Osteocyte (in vitro differentiated cells): Measurements from ENCODE around the gene GRID1. TPM values are rescaled to one million over a fixed set of nuclear protein-coding genes. Genes with fewer than 3 reads are reported as not detected.

ENCODE experiments used
- DNase-seq: peaks from one replicate; pipeline ENCODE4 v3.0.0; 2021; ENCODE audit warnings: mixed read lengths; ENCODE audit not compliant: unreplicated experiment; ENCODE audit errors: extremely low spot score
- H3K27ac Mint-ChIP-seq: one replicate; pipeline ENCODE4 v1.8.0; 2021; ENCODE audit warnings: mild to moderate bottlenecking, mixed read lengths; ENCODE audit not compliant: unreplicated experiment
- H3K27me3 Mint-ChIP-seq: one replicate; pipeline ENCODE4 v1.8.0; 2021; ENCODE audit warnings: mixed read lengths; ENCODE audit not compliant: unreplicated experiment
- H3K36me3 Mint-ChIP-seq: one replicate; pipeline ENCODE4 v1.8.0; 2021; ENCODE audit warnings: mixed read lengths; ENCODE audit not compliant: unreplicated experiment
- H3K4me1 Mint-ChIP-seq: one replicate; pipeline ENCODE4 v1.8.0; 2021; ENCODE audit warnings: mixed read lengths; ENCODE audit not compliant: unreplicated experiment
- H3K4me3 Mint-ChIP-seq: one replicate; pipeline ENCODE4 v1.8.0; 2021; ENCODE audit warnings: mild to moderate bottlenecking, moderate library complexity, mixed read lengths; ENCODE audit not compliant: unreplicated experiment
- H3K9me3 Mint-ChIP-seq: one replicate; pipeline ENCODE4 v1.8.0; 2021; ENCODE audit warnings: mixed read lengths; ENCODE audit not compliant: unreplicated experiment
- CTCF ChIP-seq: fragments of 200-600 bp; sonication (generic); IDR thresholded peaks from 2 replicates; pipeline ENCODE4 v1.5.0; 2021; ENCODE audit warnings: antibody characterized with exemption, mild to moderate bottlenecking, moderate library complexity
- total RNA-seq: library from RNA; stranded (reverse); gene quantifications from 2 replicates; pipeline ENCODE4 v1.2.1, GENCODE V29; 2021

GRID1 gene
- total RNA-seq, 1 donor from 2014 or later, result 0.11 TPM

- no peaks in the 10 kb centered on the region for H3K4me1 Mint-ChIP-seq
- H3K9me3 Mint-ChIP-seq, result peaks cover 5% of the 10 kb centered on the region
- no peak for TF ChIP-seq CTCF
- no peak overlapping the region for H3K27ac Mint-ChIP-seq
- H3K36me3 Mint-ChIP-seq, result no peaks in the 10 kb centered on the region
- H3K27me3 Mint-ChIP-seq, result no peaks in the 10 kb centered on the region
- H3K4me3 Mint-ChIP-seq, result no peak overlapping the region
- no peak for DNase-seq
Measured at GRCh38 chr10:86001521-86001920, 365.1 kb downstream of the GRID1 start.

GRCh38 chr10:85997544-85997943 is 369.1 kb downstream of the GRID1 start:
- no peak for TF ChIP-seq CTCF
- H3K27me3 Mint-ChIP-seq, result no peaks in the 10 kb centered on the region
- H3K27ac Mint-ChIP-seq, result no peak overlapping the region
- no peak for DNase-seq
- H3K9me3 Mint-ChIP-seq, result peaks cover 5% of the 10 kb centered on the region
- H3K36me3 Mint-ChIP-seq, result no peaks in the 10 kb centered on the region
- H3K4me3 Mint-ChIP-seq, result no peak overlapping the region
- no peaks in the 10 kb centered on the region for H3K4me1 Mint-ChIP-seq

DNA sequence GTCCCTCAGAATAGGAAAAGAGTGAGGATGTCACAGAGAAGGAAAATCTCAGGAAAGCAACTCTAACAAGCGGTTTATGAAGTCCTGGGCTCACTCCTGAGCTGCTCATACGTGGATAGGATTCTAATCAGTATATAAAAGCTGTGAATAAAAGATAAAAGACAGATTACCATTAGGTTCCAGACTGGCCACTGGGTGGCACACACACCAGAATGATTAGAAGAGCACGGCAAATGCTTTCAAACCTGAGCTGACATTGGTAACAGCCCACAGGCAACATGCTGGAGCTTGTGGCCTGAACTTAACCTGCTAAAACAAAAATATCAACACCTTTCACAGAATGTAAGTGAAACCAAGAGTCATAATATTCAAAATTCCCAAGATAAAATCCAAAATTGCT is 370.8 kb downstream of the GRID1 start:
- Mint-ChIP-seq H3K27me3 (no peaks in the 10 kb centered on the region), H3K27ac (no peak overlapping the region), H3K36me3 (no peaks in the 10 kb centered on the region), H3K9me3 (peaks cover 5% of the 10 kb centered on the region), H3K4me1 (no peaks in the 10 kb centered on the region), H3K4me3 (no peak overlapping the region)
- DNase-seq, result peak; percentile 21
- TF ChIP-seq CTCF, result peak; percentile 45

GRCh38 chr10:85993840-85994507 is 372.6 kb downstream of the GRID1 start:
- TF ChIP-seq CTCF, result no peak
- H3K27ac Mint-ChIP-seq, result no peak overlapping the region
- H3K36me3 Mint-ChIP-seq, result no peaks in the 10 kb centered on the region
- H3K9me3 Mint-ChIP-seq, result peaks cover 5% of the 10 kb centered on the region
- no peak for DNase-seq
- H3K27me3 Mint-ChIP-seq, result no peaks in the 10 kb centered on the region
- no peaks in the 10 kb centered on the region for H3K4me1 Mint-ChIP-seq
- no peak overlapping the region for H3K4me3 Mint-ChIP-seq

GRCh38 chr10:85993140-85993539 is 373.5 kb downstream of the GRID1 start:
- H3K9me3 Mint-ChIP-seq, result peaks cover 5% of the 10 kb centered on the region
- no peaks in the 10 kb centered on the region for H3K36me3 Mint-ChIP-seq
- TF ChIP-seq CTCF, result no peak
- H3K27me3 Mint-ChIP-seq, result no peaks in the 10 kb centered on the region
- no peak overlapping the region for H3K4me3 Mint-ChIP-seq
- H3K27ac Mint-ChIP-seq, result no peak overlapping the region
- H3K4me1 Mint-ChIP-seq, result no peaks in the 10 kb centered on the region
- no peak for DNase-seq
